H1 (cell line): ENCODE measurements around the gene GUCA1A. TPM values are rescaled to one million over a fixed set of nuclear protein-coding genes. Genes with fewer than 3 reads are reported as not detected.

Experiments
- BCL11A ChIP-seq, 2 experiments: IDR thresholded peaks; one replicate each; pipeline ENCODE4 v1.6.1; 2011; ENCODE audit warnings: low read depth in 2 of 2, low read length in 2 of 2, mild to moderate bottlenecking in 2 of 2
- CTBP2 ChIP-seq: IDR thresholded peaks from 2 replicates; pipeline ENCODE4 v1.7.0; 2011; ENCODE audit warnings: borderline replicate concordance, mild to moderate bottlenecking, moderate library complexity, mixed read lengths, low read length; ENCODE audit not compliant: insufficient read depth, insufficient read length
- EP300 ChIP-seq, 2 experiments: IDR thresholded peaks; 1 replicate in 1 of 2; 2 replicates in 1 of 2; pipeline ENCODE4 v1.6.1; 2011 to 2012; ENCODE audit warnings: low read depth in 2 of 2, low read length in 2 of 2, mild to moderate bottlenecking in 2 of 2, borderline replicate concordance in 1 of 2, inconsistent platforms in 1 of 2, moderate library complexity in 1 of 2
- FOSL1 ChIP-seq: IDR thresholded peaks from 2 replicates; pipeline ENCODE4 v1.6.1; 2011; ENCODE audit warnings: mild to moderate bottlenecking, low read depth, low read length, moderate library complexity; ENCODE audit not compliant: insufficient read depth
- GABPA ChIP-seq: IDR thresholded peaks from 2 replicates; pipeline ENCODE4 v1.6.1; 2011; ENCODE audit warnings: mild to moderate bottlenecking, low read length, moderate library complexity, borderline replicate concordance; ENCODE audit not compliant: insufficient read depth
- HDAC6 ChIP-seq: IDR thresholded peaks from one replicate; pipeline ENCODE4 v1.7.1; 2012; ENCODE audit warnings: low read depth, mild to moderate bottlenecking, inconsistent platforms, low read length, moderate library complexity
- KDM1A ChIP-seq: fragments of 200-600, 300-600 bp; sonication (generic); IDR thresholded peaks from 2 replicates; pipeline ENCODE4 v1.7.1; 2016; ENCODE audit warnings: mild to moderate bottlenecking, low read length, borderline replicate concordance
- KDM5A ChIP-seq: fragments of 200-600 bp; IDR thresholded peaks from 2 replicates; pipeline ENCODE4 v1.7.1; 2012; ENCODE audit warnings: mild to moderate bottlenecking, low read length, inconsistent platforms, mixed read lengths
- PHF8 ChIP-seq: fragments of 200-600 bp; sonication (generic); conservative IDR thresholded peaks from 2 replicates; pipeline ENCODE4 v1.7.1; 2012; ENCODE audit warnings: low read depth, mild to moderate bottlenecking, inconsistent platforms, low read length, moderate library complexity
- POLR2A ChIP-seq, 2 experiments: IDR thresholded peaks; 1 replicate in 1 of 2; 2 replicates in 1 of 2; pipeline ENCODE4 v1.6.1; 2011; ENCODE audit warnings: low read depth in 2 of 2, low read length in 2 of 2, mild to moderate bottlenecking in 2 of 2; ENCODE audit errors: control extremely low read depth in 1 of 2
- POU5F1 ChIP-seq: IDR thresholded peaks from 2 replicates; pipeline ENCODE4 v1.6.1; 2011; ENCODE audit warnings: low read depth, mild to moderate bottlenecking, low read length, moderate library complexity
- RBBP5 ChIP-seq: IDR thresholded peaks from 2 replicates; pipeline ENCODE4 v1.7.1; 2012; ENCODE audit warnings: low read depth, mild to moderate bottlenecking, inconsistent platforms, low read length, moderate library complexity, borderline replicate concordance
- RFX5 ChIP-seq: IDR thresholded peaks from 2 replicates; pipeline ENCODE4 v1.6.1; 2011; ENCODE audit warnings: low read depth, low read length, improper control_type of control experiment, borderline replicate concordance
- SIN3A ChIP-seq, 2 experiments: IDR thresholded peaks in 1 of 2; conservative IDR thresholded peaks in 1 of 2; 2 replicates each; pipeline ENCODE4 v1.6.1; 2011 to 2012; ENCODE audit warnings: low read length in 2 of 2, improper control_type of control experiment in 1 of 2, low read depth in 1 of 2, mild to moderate bottlenecking in 1 of 2
- SIRT6 ChIP-seq: IDR thresholded peaks from one replicate; pipeline ENCODE4 v1.7.1; 2012; ENCODE audit warnings: low read length, inconsistent platforms
- TAF7 ChIP-seq: optimal IDR thresholded peaks from 2 replicates; pipeline ENCODE3; 2011; ENCODE audit warnings: low read depth, mild to moderate bottlenecking, inconsistent platforms, low read length, moderate library complexity, borderline replicate concordance
- TCF12 ChIP-seq: IDR thresholded peaks from 2 replicates; pipeline ENCODE4 v1.6.1; 2011; ENCODE audit warnings: low read depth, mild to moderate bottlenecking, low read length
- YY1 ChIP-seq: IDR thresholded peaks from 2 replicates; pipeline ENCODE4 v1.6.1; 2011; ENCODE audit warnings: low read depth, mild to moderate bottlenecking, low read length
- ZNF274 ChIP-seq: IDR thresholded peaks from 2 replicates; pipeline ENCODE4 v1.7.0; 2012; ENCODE audit warnings: low read length, borderline replicate concordance; ENCODE audit errors: extremely low read depth
- polyA plus RNA-seq, 7 experiments: library from polyadenylated mRNA; depleted of rRNA in 3 of 7; stranded (reverse) in 5 of 7; unstranded in 2 of 7; fragments of >200 nt in 5 of 7; fragments of 200-250 nt in 2 of 7; gene quantifications; 1 replicate in 5 of 7; 2 replicates in 1 of 7; 4 replicates in 1 of 7; pipeline versions ENCODE4 v1.2.1 to v1.2.3, GENCODE V29; 2011 to 2013; ENCODE audit warnings: missing spikeins in 2 of 7, mixed read lengths in 2 of 7
- total RNA-seq: library from RNA; stranded (reverse); fragmentation: NEBNext Ultra II Directional; extraction: Animal tissue kit (Norgen Biotek cat#: 25700); gene quantifications from 2 replicates; pipeline ENCODE4 v1.2.1, GENCODE V29; 2021
- TF ChIP-seq, protein P1 (sequence below): IDR thresholded peaks from 2 replicates; pipeline ENCODE4 v1.6.1; 2012; ENCODE audit warnings: inconsistent platforms
- TF ChIP-seq, protein P2 (sequence below): IDR thresholded peaks from 2 replicates; pipeline ENCODE4 v1.6.1; 2012; ENCODE audit warnings: low read length, inconsistent platforms

Gene GUCA1A
- total and polyA plus RNA-seq, 2 of the 8 experiments (the other 6 are each of a cell fraction or from before 2014, with no cell fraction given), result 4.6 to 24.6 TPM

DNA sequence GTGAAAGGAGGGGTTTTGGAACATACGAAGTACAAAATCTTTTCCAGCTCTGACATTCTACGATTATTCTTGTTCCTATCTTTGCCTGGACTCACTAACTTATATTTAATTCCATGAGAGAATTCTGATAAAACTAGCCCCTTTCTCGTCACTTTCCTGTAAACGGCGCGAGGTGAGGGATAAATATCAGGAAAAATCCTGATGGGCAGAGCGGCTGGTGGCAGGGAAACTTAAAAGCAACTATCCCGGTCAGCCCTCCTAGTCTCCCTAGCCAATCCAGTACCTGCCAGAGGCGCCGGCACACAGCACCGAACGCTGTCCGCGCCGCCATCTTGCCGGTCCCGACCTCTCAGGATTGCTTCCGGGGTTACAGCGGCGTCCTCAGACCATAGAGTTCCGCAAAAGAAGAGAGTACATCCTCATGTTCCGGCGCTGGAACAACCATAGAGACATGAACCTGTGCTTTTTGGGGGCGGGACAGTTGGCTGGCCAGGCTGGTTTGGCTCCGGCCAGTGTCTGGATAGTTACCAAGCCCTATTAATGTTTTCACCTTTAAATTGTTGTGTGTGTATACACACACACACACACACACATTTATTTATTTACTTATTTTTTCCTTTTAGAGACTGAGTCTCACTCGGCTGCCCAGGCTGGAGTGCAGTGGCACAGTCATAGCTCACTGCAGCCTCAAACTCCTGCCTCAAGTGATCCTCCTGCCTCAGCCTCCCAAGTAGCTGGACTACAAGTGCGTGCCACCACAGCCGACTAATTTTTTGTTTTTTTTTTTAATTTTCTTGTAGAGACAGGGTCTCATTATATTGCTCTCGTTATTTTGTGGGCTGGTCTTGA is 44.6 kb downstream of the GUCA1A start, which contains the start of gene MRPS10 (continued):
- TF ChIP-seq SIN3A (conservative IDR thresholded peaks at IDR 0.05 in 1 of 2, IDR thresholded peaks at IDR 0.05 in 1 of 2; ENCODE audit: low read depth in 1 of 2, low read length in 2 of 2) (peak; percentile 66 to 77; a peak in 2 of 4 replicates), KDM1A (peak; percentile 80), GABPA (peak; percentile 96), ZNF274 (no peak), POU5F1 (no peak), TCF12 (no peak), SIRT6 (no peak), KDM5A (peak; percentile 90), EP300 (IDR thresholded peaks at IDR 0.05; ENCODE audit: borderline replicate concordance in 1 of 2, low read depth in 2 of 2, low read length in 2 of 2) (no peak), RBBP5 (peak; percentile 74; the same call in 1 of the 2 replicates), RFX5 (no peak), YY1 (peak; percentile 99), CTBP2 (no peak), FOSL1 (no peak), PHF8 (peak; percentile 90), POLR2A (IDR thresholded peaks at IDR 0.05; ENCODE audit: control extremely low read depth in 1 of 2, low read depth in 2 of 2, low read length in 2 of 2) (peak; percentile 68 to 94), BCL11A (IDR thresholded peaks at IDR 0.05; ENCODE audit: low read depth in 2 of 2, low read length in 2 of 2) (no peak), HDAC6 (no peak), TAF7 (peak; percentile 89)
- TF ChIP-seq, protein P1, sequence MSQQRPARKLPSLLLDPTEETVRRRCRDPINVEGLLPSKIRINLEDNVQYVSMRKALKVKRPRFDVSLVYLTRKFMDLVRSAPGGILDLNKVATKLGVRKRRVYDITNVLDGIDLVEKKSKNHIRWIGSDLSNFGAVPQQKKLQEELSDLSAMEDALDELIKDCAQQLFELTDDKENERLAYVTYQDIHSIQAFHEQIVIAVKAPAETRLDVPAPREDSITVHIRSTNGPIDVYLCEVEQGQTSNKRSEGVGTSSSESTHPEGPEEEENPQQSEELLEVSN, result no peak
- TF ChIP-seq, protein P2, sequence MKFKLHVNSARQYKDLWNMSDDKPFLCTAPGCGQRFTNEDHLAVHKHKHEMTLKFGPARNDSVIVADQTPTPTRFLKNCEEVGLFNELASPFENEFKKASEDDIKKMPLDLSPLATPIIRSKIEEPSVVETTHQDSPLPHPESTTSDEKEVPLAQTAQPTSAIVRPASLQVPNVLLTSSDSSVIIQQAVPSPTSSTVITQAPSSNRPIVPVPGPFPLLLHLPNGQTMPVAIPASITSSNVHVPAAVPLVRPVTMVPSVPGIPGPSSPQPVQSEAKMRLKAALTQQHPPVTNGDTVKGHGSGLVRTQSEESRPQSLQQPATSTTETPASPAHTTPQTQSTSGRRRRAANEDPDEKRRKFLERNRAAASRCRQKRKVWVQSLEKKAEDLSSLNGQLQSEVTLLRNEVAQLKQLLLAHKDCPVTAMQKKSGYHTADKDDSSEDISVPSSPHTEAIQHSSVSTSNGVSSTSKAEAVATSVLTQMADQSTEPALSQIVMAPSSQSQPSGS, result no peak
